ENCODE results near the gene DNAI4.
"Not testable (repeated sequence)": the region's sequence is repeated elsewhere in the genome, so short reads cannot be mapped to it uniquely, and the experiment has no call there.

DNAI4 gene

DNA sequence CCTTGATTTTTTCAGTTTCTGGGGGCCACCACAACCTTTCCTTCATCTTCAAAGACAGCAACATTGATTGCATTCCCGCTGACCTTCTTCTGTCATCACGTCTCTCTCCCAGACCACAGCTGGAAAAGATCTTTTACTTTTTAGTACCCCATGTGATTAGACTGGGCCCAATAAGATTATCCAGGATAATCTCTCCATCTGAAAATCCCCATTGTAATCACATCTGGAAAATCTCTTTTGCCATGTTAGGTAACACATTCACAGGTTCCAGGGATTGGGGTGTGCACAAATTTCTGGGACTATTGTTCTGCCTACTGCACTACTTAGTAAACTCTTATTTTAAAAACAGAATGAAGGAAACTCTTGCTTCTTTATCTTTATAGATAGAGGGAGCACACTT, 76.5 kb downstream of the DNAI4 start:
- H3K9ac ChIP-seq (ENCODE audit: insufficient read length) = no peak overlapping the region
- H3K9me3 ChIP-seq (ENCODE audit: low read depth, low read length) = peaks cover 6% of the 10 kb centered on the region; the same call in 1 of the 2 replicates
- H3K27ac ChIP-seq = no peak overlapping the region
- TF ChIP-seq EZH2 (IDR thresholded peaks at IDR 0.05) = no peak
- H3K4me3 ChIP-seq = no peak overlapping the region
- no peak for DNase-seq (ENCODE audit: low read depth, low spot score)
- H3K36me3 ChIP-seq (ENCODE audit: insufficient read depth, low read length) = no peaks in the 10 kb centered on the region

DNA sequence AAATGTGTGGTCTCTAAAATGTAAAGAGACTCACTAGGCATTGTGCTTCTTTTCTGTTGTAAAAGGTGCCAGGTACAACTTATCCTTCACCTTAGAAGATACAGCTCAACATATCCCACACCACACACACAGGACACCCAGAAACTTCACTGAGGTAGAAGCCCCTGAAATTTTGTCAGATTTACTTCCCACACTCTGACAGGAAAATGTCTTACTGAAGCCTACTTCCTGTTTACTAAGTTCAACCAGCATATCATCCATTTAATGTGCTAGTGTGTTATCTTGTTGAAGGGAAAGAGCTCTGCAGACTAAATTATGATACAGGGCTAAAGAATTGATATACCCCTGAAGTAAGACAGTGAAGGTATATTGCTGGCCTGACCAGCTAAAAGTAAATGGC, 83.7 kb downstream of the DNAI4 start:
- H3K9ac ChIP-seq (ENCODE audit: insufficient read length) = no peak overlapping the region
- H3K9me3 ChIP-seq (ENCODE audit: low read depth, low read length) = no peaks in the 10 kb centered on the region
- H3K36me3 ChIP-seq (ENCODE audit: insufficient read depth, low read length) = no peaks in the 10 kb centered on the region
- TF ChIP-seq EZH2 (IDR thresholded peaks at IDR 0.05) = no peak
- no peak overlapping the region for H3K4me3 ChIP-seq
- no peak overlapping the region for H3K27ac ChIP-seq
- no peak for DNase-seq (ENCODE audit: low read depth, low spot score)

DNA sequence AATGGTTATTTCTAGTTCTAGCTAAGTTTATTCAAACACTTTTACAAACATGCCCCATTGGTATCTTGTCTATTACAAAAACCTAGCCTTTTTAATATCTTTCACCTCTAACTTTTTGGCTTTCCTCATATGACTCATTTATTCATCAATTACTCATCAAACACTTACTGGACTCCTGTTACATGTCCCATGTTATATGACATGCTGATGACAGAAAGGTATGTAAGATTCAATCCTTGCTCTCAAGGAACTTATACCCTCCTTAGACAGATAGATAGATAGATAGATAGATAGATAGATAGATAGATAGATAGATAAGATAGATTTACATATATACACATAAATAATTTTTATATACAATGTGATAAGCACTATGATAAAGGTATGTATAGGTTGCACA, 89.7 kb downstream of the DNAI4 start:
- Histone ChIP-seq H3K4me3 (no peak overlapping the region), H3K9me3 (ENCODE audit: low read depth, low read length) (no peaks in the 10 kb centered on the region), H3K27ac (no peak overlapping the region), H3K36me3 (ENCODE audit: insufficient read depth, low read length) (no peaks in the 10 kb centered on the region), H3K9ac (ENCODE audit: insufficient read length) (no peak overlapping the region)
- DNase-seq (ENCODE audit: low read depth, low spot score) = no peak
- TF ChIP-seq EZH2 (IDR thresholded peaks at IDR 0.05) (no peak), POLR2AphosphoS5 (IDR thresholded peaks at IDR 0.05; ENCODE audit: borderline replicate concordance, low read depth, low read length) (no peak)

DNA sequence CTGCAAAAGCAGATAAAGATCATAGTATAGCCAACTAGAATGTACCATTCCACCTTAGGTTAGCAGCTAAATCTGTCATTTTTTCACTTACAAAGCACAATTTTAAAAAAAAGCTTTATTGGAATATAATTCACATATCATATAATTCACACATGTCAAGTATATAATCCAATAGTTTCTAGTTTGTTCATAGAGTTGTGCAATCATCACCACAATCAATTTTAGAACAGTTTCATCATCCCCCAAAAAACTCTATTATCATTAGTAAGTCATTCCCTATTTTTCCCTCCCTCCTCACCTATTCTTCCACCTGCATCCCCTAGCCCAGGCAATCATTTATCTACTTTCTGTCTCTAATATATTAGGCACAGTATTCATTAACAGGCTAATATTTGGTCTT, 91.5 kb downstream of the DNAI4 start:
- Histone ChIP-seq H3K9me3 (ENCODE audit: low read depth, low read length) (no peaks in the 10 kb centered on the region), H3K36me3 (ENCODE audit: insufficient read depth, low read length) (no peaks in the 10 kb centered on the region), H3K27ac (no peak overlapping the region), H3K4me3 (no peak overlapping the region), H3K9ac (ENCODE audit: insufficient read length) (no peak overlapping the region)
- DNase-seq (ENCODE audit: low read depth, low spot score) = no peak
- TF ChIP-seq EZH2 (IDR thresholded peaks at IDR 0.05) (no peak), FOXP2 (optimal IDR thresholded peaks at IDR 0.05; ENCODE audit: control extremely low read depth, extremely low read length, insufficient read depth) (no peak), POLR2AphosphoS5 (IDR thresholded peaks at IDR 0.05; ENCODE audit: borderline replicate concordance, low read depth, low read length) (no peak)

DNA sequence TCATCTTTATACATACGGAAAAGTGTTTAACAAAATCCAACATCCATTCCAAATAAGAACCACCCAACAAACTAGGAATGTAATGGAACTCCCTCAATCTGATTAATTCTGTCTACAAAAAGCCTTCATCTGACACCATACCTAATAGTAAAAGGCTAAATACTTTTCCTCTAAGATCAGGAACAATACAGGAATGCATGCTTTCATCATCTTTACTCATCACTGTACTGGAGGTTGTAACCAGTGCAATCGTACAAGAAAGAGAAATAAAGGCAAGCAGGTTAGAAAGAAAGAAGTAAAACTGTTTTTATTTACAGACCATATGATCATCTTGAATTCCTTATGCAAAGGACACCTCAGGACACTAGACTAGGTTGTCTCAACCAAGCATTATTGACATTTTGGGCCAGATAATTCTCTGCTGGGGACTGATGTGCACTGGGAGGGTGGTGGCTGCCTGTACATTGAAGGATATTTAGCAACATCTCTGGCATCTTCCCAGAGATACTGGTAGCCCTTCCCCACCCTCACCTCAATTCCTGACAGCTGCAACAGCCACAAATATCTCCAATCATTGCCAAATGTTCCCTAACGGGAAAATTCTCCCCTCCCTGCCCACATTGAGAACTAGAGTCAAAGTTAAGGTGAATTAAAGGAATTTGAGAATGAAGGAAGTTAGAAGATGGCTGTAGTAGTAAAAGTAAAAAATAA, 93.0 kb downstream of the DNAI4 start:
- Histone ChIP-seq H3K9ac (ENCODE audit: insufficient read length) (no peak overlapping the region), H3K4me3 (no peak overlapping the region), H3K9me3 (ENCODE audit: low read depth, low read length) (no peaks in the 10 kb centered on the region), H3K36me3 (ENCODE audit: insufficient read depth, low read length) (no peaks in the 10 kb centered on the region), H3K27ac (no peak overlapping the region)
- no peak for TF ChIP-seq POLR2AphosphoS5 (IDR thresholded peaks at IDR 0.05; ENCODE audit: borderline replicate concordance, low read depth, low read length)
- no peak for TF ChIP-seq FOXP2 (optimal IDR thresholded peaks at IDR 0.05; ENCODE audit: control extremely low read depth, extremely low read length, insufficient read depth)
- TF ChIP-seq EZH2 (IDR thresholded peaks at IDR 0.05) = no peak
- DNase-seq (ENCODE audit: low read depth, low spot score) = no peak

DNA sequence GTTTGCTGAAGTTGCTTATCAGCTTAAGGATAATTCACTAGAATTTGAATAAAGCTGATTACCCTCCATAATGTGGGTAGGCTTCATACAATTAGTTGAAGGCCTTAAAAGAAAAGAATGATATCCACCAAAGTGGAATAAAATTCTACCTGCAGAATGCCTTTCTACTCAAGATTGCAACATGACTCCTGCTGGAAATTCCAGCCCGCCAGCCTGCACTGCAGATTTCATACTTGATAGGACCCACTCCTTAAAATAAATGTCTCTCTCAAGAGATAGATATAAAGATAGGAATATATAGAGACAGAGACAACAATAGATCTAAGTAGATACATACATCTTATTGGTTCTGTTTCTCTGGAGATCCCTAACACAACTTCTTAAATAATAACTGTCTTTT, 99.9 kb downstream of the DNAI4 start:
- Histone ChIP-seq H3K9ac (ENCODE audit: insufficient read length) (no peak overlapping the region), H3K27ac (no peak overlapping the region), H3K9me3 (ENCODE audit: low read depth, low read length) (no peaks in the 10 kb centered on the region), H3K4me3 (no peak overlapping the region), H3K36me3 (ENCODE audit: insufficient read depth, low read length) (no peaks in the 10 kb centered on the region)
- no peak for TF ChIP-seq FOXP2 (optimal IDR thresholded peaks at IDR 0.05; ENCODE audit: control extremely low read depth, extremely low read length, insufficient read depth)
- TF ChIP-seq POLR2AphosphoS5 (IDR thresholded peaks at IDR 0.05; ENCODE audit: borderline replicate concordance, low read depth, low read length) = no peak
- DNase-seq (ENCODE audit: low read depth, low spot score) = no peak

DNA sequence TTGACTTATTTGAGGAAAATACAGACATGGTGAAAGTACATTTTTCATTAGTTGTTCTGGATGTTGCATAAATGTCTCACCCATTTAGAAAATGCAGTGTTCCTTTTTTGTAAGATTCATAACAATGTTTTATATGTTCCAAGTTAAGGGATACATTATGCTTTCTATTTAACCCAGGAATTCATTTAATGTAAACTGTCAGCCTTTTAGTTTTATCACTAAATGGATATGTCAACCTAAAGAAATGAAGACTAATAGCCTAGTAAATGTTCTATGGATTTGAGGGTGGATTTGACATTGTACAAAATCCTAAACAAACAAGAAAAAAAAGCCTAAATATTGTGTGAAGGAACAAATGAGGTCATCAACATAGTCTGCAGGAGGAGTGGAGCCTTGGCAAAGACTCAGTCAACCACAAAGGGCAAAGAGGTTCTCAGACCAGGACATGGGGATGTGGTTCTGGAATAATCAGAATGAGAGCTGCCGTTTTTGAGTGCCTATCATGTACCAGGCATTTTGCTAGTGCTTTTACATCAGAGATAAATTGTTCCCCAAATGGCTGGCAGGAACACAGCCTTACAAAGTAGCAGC, 114.8 kb downstream of the DNAI4 start:
- Histone ChIP-seq H3K9ac (ENCODE audit: insufficient read length) (no peak overlapping the region), H3K9me3 (ENCODE audit: low read depth, low read length) (no peaks in the 10 kb centered on the region), H3K27ac (no peak overlapping the region), H3K36me3 (ENCODE audit: insufficient read depth, low read length) (no peaks in the 10 kb centered on the region), H3K4me3 (no peak overlapping the region)
- DNase-seq (ENCODE audit: low read depth, low spot score) = no peak
- no peak for TF ChIP-seq FOXP2 (optimal IDR thresholded peaks at IDR 0.05; ENCODE audit: control extremely low read depth, extremely low read length, insufficient read depth)

DNA sequence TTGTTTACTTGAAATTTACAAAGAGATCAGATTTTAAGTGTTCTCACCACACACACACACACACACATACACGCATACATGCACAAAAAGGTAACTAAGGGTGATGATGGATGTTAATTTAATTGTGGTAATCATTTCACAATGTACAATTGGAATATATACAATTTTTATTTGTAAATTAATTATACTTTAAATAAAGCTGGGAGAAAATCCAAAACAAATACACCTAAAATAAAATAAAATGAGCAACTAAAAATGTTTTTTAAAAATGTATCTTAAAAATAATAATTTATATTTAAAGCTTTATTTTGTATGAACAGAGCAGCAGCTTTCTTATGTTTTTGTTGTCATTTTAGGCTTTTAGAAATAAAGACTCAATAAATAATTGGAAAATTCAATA, 115.4 kb downstream of the DNAI4 start:
- no peaks in the 10 kb centered on the region for H3K9me3 ChIP-seq (ENCODE audit: low read depth, low read length)
- no peak overlapping the region for H3K27ac ChIP-seq
- no peaks in the 10 kb centered on the region for H3K36me3 ChIP-seq (ENCODE audit: insufficient read depth, low read length)
- H3K4me3 ChIP-seq = no peak overlapping the region
- DNase-seq (ENCODE audit: low read depth, low spot score) = no peak
- no peak overlapping the region for H3K9ac ChIP-seq (ENCODE audit: insufficient read length)
- TF ChIP-seq EZH2 (IDR thresholded peaks at IDR 0.05) (no peak), POLR2AphosphoS5 (IDR thresholded peaks at IDR 0.05; ENCODE audit: borderline replicate concordance, low read depth, low read length) (no peak), FOXP2 (optimal IDR thresholded peaks at IDR 0.05; ENCODE audit: control extremely low read depth, extremely low read length, insufficient read depth) (no peak)

DNA sequence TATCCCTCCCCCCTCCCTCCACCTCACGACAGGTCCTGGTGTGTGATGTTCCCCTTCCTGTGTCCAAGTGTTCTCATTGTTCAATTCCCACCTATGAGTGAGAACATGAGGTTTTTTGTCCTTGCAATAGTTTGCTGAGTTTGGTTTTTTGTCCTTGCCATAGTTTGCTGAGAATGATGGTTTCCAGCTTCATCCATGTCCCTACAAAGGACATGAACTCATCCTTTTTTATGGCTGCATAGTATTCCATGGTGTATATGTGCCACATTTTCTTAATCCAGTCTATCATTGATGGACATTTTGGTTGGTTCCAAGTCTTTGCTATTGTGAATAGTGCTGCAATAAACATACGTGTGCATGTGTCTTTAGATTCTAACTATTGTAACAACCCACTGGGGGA, 128.8 kb downstream of the DNAI4 start:
- not testable (repeated sequence) for H3K9me3 ChIP-seq (ENCODE audit: low read depth, low read length); H3K27ac ChIP-seq; DNase-seq (ENCODE audit: low read depth, low spot score); H3K4me3 ChIP-seq; H3K36me3 ChIP-seq (ENCODE audit: insufficient read depth, low read length); H3K9ac ChIP-seq (ENCODE audit: insufficient read length)

All from SK-N-MC (cell line).